HG02798 (cell line): ENCODE measurements around the gene ARL3.

Source experiments
- ATAC-seq: cut with Tn5 transposase; IDR thresholded peaks from one replicate; pipeline ENCODE4 v1.9.1; 2021; ENCODE audit warnings: mild to moderate bottlenecking; ENCODE audit not compliant: unreplicated experiment, poor library complexity

ARL3 gene

GRCh38 chr10:102643336-102644065 lies 70.7 kb downstream of the ARL3 start:
- no peak for ATAC-seq

- ATAC-seq, result no peak
Measured at GRCh38 chr10:102642736-102643335, 71.4 kb downstream of the ARL3 start.

- peak; percentile 67 for ATAC-seq
Measured at GRCh38 chr10:102641880-102642735, 72.1 kb downstream of the ARL3 start.

DNA sequence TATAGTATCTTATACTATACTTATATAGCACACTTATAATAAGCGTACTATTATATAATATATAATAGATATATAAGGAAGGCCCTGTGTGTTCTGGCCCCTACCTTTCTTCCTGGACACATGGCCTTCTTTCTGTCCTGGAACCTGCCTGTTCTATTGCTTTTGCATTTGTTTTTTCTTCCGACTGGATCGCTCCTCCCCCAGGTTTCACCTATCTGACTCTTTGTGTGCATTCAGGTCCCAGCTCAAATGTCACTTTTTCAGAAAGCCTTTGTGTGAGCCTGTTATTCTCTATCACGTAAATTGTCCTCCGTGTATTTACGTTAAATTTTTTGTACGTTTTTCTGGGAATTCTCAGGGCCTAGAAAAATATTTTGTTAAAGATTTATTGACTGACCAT lies 72.8 kb downstream of the ARL3 start:
- ATAC-seq, result no peak

GRCh38 chr10:102639537-102639936 lies 74.7 kb downstream of the ARL3 start:
- no peak for ATAC-seq

GRCh38 chr10:102635377-102635776 lies 78.8 kb downstream of the ARL3 start:
- no peak for ATAC-seq

GRCh38 chr10:102634686-102635085 lies 79.5 kb downstream of the ARL3 start:
- ATAC-seq, result no peak

DNA sequence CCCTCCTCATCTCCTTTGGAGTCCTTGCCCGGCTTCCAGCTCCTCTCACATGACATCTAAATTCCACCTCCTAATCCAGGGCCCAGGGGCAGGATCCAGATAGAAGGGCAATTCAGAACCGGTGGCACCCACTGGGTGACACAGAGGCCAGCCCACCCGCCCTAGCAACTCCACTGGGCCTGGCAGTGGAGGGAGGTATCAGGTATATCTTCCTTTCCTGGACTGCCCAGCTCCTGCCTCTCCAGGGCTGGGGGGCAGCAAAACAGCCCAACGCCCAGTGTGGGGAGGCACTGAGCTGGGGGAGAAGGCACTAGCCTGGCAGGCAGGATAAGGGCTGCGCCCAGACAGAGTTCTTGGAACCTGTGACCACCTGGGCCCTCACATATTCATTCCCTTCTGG lies 80.3 kb downstream of the ARL3 start:
- ATAC-seq, result no peak

DNA sequence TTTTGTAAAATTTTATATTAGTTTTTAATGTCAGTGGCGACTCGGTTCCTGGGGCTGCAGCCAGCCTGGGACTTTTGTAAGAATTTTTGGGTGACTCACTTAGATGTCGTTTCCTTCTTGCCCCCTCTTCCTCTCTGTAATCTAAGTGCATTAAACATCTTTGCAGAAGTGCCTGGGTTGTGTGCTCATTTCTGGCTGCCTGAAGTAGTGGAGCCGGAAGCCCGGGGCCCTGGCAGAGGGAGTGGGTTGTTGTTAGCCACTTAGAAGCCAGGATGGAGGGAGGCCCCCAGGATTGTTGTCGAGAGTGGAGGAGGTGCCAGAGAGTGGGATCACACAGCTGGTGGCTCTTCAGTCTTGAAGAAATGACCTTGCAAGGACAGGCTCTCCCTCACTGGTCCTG lies 80.9 kb downstream of the ARL3 start:
- no peak for ATAC-seq

GRCh38 chr10:102632394-102633111 lies 81.6 kb downstream of the ARL3 start:
- no peak for ATAC-seq

GRCh38 chr10:102631525-102632393 lies 82.4 kb downstream of the ARL3 start:
- no peak for ATAC-seq

DNA sequence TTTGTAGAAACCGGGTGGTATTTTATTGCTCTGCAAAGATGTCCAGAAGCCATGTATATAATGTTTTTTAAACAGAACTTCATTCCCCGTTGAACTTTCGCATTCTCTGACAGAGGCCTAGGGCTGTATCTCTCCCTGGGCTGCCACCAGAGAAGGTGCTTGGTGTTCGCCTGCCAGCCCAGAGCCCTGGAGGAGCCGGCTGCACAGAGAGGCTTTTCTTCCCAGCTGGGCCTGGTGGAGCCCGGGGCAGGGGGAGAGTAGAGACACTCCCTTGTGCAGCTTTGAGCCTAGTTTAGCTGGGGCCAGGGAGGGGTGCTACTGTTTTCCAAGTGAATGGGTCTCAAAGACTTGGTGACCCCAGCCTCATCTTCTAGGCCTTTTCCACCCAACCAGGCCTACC lies 83.5 kb downstream of the ARL3 start:
- ATAC-seq, result no peak

DNA sequence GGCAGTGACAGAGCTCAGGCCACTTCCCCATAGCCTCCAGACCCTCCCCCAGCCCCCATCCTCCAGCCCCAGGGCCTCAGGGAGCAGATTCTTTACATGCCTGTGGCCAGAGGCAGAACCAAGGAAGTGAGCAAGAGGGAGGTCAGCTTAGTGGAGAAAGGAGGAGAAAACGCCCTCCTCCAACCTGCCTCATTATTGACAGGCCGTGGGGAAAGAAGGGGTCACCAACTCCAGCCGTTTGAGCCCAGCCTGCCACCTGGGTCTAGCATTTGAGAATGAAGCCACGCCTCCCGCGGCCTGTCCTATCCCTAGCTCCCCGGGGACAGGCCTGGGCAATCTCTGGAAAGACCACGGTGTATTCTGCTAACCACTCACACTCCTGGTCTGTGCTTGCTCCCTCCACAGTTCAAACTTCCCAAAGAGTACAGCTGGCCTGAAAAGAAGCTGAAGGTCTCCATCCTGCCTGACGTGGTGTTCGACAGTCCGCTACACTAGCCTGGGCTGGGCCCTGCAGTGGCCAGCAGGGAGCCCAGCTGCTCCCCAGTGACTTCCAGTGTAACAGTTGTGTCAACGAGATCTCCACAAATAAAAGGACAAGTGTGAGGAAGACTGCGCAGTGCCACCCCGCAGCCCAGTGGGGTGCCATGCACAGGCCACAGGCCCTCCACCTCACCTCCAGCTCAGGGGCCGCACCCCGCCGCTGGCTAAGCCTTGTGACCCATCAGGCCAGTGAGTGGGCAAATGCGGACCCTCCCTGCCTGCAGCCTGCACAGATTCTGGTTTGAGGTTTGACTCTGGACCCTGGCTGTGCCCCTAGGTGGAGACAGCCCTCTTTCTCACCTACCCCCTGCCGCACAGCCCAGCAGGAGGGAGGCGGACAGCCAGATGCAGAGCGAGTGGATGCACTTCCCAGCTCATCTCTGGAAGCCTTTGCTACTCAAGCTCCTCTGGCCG lies 84.3 kb downstream of the ARL3 start:
- no peak for ATAC-seq

DNA sequence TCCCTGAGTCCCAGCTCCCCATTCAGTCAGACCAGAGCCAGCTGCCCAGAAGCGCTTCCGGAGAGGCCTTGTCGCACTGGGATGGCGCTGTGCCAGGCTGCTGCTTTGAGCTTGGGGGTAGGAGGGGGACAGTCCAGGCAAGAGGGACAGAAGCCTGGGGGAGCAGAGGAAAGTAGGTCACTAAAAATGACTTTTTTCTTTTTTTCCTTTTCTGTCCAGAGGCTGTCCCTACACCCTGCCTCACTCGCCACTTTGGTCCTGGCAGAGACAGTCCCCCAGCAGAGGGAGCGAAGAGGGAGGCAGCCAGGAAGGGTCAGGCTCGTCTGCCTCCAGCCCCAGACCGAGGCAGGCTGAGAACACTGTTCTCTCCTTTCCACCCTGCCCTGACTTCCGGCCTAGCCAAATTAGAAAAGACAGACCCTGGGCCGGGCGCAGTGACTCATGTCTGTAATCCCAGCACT lies 85.7 kb downstream of the ARL3 start:
- ATAC-seq, result no peak

DNA sequence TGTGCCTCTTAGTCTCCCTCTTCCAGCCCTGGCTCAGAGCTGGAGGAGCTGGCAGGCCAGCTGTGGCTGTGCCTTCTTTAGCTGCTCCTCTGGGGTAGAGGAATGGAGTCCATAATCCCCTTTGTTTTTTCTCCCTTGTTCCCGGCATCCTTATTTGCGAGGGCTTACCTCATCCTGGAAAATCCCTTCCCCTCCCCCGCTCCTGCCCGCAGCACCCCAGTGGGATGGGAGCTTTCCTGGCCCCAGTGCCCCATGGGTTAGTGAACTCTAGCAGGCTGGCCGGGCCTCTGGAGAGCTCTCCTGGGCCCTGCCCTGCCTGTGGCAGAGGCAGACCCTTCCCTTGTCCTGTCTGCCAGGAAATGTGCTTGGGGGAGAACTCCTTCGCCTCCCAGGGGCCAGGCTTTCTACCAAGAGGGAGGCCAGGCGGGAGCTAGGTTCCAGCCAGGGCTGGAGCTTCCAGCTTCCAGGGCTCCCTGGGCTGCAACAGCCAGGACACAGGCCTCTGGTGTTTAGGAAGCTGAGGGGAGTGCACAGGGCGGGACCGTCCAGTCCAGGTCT lies 86.4 kb downstream of the ARL3 start:
- no peak for ATAC-seq

- ATAC-seq, result no peak
Measured at GRCh38 chr10:102627291-102627735, 86.9 kb downstream of the ARL3 start.

- no peak for ATAC-seq
Measured at GRCh38 chr10:102626026-102626685, 88.0 kb downstream of the ARL3 start.
